Suprapubic skin (tissue), 4 donors: Measurements from ENCODE around the gene ATG9A. TPM values are rescaled to one million over a fixed set of nuclear protein-coding genes. Genes with fewer than 3 reads are reported as not detected.

ENCODE experiments used
- DNase-seq, 2 donors: peaks; one replicate each; pipeline ENCODE4 v3.0.0-alpha.2; 2019; ENCODE audit warnings: low spot score in 2 of 2
- H3K27ac ChIP-seq: fragments of 200-600 bp; sonication (generic); one replicate; pipeline ENCODE4 v1.5.1; 2019
- H3K27me3 ChIP-seq: fragments of 200-600 bp; sonication (generic); one replicate; pipeline ENCODE4 v1.5.1; 2019
- H3K36me3 ChIP-seq: fragments of 200-600 bp; sonication (generic); one replicate; pipeline ENCODE4 v1.5.1; 2019
- H3K4me1 ChIP-seq: fragments of 200-600 bp; sonication (generic); one replicate; pipeline ENCODE4 v1.5.1; 2019
- H3K4me3 ChIP-seq: fragments of 200-600 bp; sonication (generic); one replicate; pipeline ENCODE4 v1.5.1; 2019; ENCODE audit warnings: mild to moderate bottlenecking
- H3K9me3 ChIP-seq: fragments of 200-600 bp; sonication (generic); one replicate; pipeline ENCODE4 v1.5.1; 2019
- EP300 ChIP-seq: sonication (generic); formaldehyde crosslinking; IDR thresholded peaks from one replicate; pipeline ENCODE4 v1.6.1; 2017; ENCODE audit warnings: antibody characterized with exemption
- POLR2A ChIP-seq, 2 donors: fragments of 450-650 bp; IDR thresholded peaks; one replicate each; pipeline ENCODE4 v1.6.1; 2017; ENCODE audit warnings: antibody characterized with exemption in 2 of 2, mild to moderate bottlenecking in 2 of 2, moderate library complexity in 2 of 2
- POLR2AphosphoS5 ChIP-seq, 3 donors: sonication (generic); formaldehyde crosslinking; IDR thresholded peaks; one replicate each; pipeline ENCODE4 v1.6.1; 2017; ENCODE audit warnings: antibody characterized with exemption in 3 of 3
- WGBS: methylation state at CpG from one replicate; pipeline ENCODE4 v1.1.5; 2018; 5-methylcytosine and 5-hydroxymethylcytosine counted together
- total RNA-seq, 4 donors: library from RNA; depleted of rRNA; stranded (reverse); fragments of >200 nt; gene quantifications; one replicate each; pipeline ENCODE4 v1.1.0, GENCODE V29; 2016
- TF ChIP-seq, protein P1 (sequence below), 2 donors: fragments of 200-600 bp in 1 of 2; fragments of 450-650 bp in 1 of 2; sonication (generic) in 1 of 2; IDR thresholded peaks; one replicate each; pipeline ENCODE4 v1.5.1; 2016 to 2019; ENCODE audit warnings: antibody characterized with exemption in 2 of 2, mild to moderate bottlenecking in 1 of 2, moderate library complexity in 1 of 2

Gene ATG9A
- total RNA-seq, 4 donors from 2014 or later = 60.3 to 83.9 (median 64.6) TPM

GRCh38 chr2:219247678-219248642 is 18.5 kb upstream of the ATG9A start:
- peaks cover 90% of the 10 kb centered on the region for H3K4me1 ChIP-seq
- TF ChIP-seq EP300 = no peak
- TF ChIP-seq POLR2AphosphoS5 (IDR thresholded peaks at IDR 0.05) = no peak
- TF ChIP-seq, protein P1, sequence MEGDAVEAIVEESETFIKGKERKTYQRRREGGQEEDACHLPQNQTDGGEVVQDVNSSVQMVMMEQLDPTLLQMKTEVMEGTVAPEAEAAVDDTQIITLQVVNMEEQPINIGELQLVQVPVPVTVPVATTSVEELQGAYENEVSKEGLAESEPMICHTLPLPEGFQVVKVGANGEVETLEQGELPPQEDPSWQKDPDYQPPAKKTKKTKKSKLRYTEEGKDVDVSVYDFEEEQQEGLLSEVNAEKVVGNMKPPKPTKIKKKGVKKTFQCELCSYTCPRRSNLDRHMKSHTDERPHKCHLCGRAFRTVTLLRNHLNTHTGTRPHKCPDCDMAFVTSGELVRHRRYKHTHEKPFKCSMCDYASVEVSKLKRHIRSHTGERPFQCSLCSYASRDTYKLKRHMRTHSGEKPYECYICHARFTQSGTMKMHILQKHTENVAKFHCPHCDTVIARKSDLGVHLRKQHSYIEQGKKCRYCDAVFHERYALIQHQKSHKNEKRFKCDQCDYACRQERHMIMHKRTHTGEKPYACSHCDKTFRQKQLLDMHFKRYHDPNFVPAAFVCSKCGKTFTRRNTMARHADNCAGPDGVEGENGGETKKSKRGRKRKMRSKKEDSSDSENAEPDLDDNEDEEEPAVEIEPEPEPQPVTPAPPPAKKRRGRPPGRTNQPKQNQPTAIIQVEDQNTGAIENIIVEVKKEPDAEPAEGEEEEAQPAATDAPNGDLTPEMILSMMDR (IDR thresholded peaks at IDR 0.05) = no peak
- no peak for TF ChIP-seq POLR2A (IDR thresholded peaks at IDR 0.05)
- H3K27ac ChIP-seq = peak overlapping the region; percentile 86
- H3K4me3 ChIP-seq = peak overlapping the region; percentile 17
- H3K27me3 ChIP-seq = no peaks in the 10 kb centered on the region
- 89% methylated on average over 14 of the region's 17 CpGs for WGBS
- H3K36me3 ChIP-seq = peaks cover 20% of the 10 kb centered on the region
- no peaks in the 10 kb centered on the region for H3K9me3 ChIP-seq
- DNase-seq = no peak

DNA sequence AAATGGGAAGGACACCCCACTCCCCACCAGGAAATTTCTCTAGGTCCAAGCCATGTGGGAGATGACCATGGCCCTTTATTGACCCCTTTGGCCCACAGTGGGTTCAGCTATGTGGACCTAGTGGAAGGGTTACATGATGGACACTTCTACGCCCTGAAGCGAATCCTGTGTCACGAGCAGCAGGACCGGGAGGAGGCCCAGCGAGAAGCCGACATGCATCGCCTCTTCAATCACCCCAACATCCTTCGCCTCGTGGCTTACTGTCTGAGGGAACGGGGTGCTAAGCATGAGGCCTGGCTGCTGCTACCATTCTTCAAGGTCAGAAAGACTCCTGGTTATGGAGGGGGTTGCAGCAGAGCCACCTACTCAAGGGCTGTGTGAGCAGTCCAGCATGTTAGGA is 17.1 kb upstream of the ATG9A start:
- Histone ChIP-seq H3K4me3 (no peak overlapping the region), H3K4me1 (peaks cover 77% of the 10 kb centered on the region), H3K36me3 (peaks cover 20% of the 10 kb centered on the region), H3K9me3 (no peaks in the 10 kb centered on the region), H3K27me3 (no peaks in the 10 kb centered on the region), H3K27ac (peak overlapping the region; percentile 86)
- TF ChIP-seq, protein P1 (IDR thresholded peaks at IDR 0.05) = no peak
- no peak for TF ChIP-seq POLR2A (IDR thresholded peaks at IDR 0.05)
- no peak for TF ChIP-seq POLR2AphosphoS5 (IDR thresholded peaks at IDR 0.05)
- TF ChIP-seq EP300 = no peak
- WGBS = 90% methylated on average over 10 of the region's 10 CpGs
- DNase-seq = no peak

GRCh38 chr2:219245899-219246230 is 16.4 kb upstream of the ATG9A start:
- Histone ChIP-seq H3K9me3 (no peaks in the 10 kb centered on the region), H3K36me3 (peaks cover 18% of the 10 kb centered on the region), H3K4me1 (peaks cover 70% of the 10 kb centered on the region), H3K4me3 (peak overlapping the region; percentile 81), H3K27ac (peak overlapping the region; percentile 84), H3K27me3 (no peaks in the 10 kb centered on the region)
- WGBS = 15% methylated on average over 9 of the region's 10 CpGs
- TF ChIP-seq EP300 = no peak
- TF ChIP-seq POLR2AphosphoS5 (IDR thresholded peaks at IDR 0.05) = no peak
- no peak for TF ChIP-seq POLR2A (IDR thresholded peaks at IDR 0.05)
- DNase-seq = no peak

- Histone ChIP-seq H3K4me1 (peaks cover 65% of the 10 kb centered on the region), H3K27me3 (no peaks in the 10 kb centered on the region), H3K9me3 (no peaks in the 10 kb centered on the region), H3K36me3 (peaks cover 12% of the 10 kb centered on the region), H3K4me3 (peak within 1 kb of the TSS; percentile 81), H3K27ac (peak within 1 kb of the TSS; percentile 84)
- DNase-seq = peak; percentile 95 to 97
- WGBS = 0% methylated on average over 14 of the region's 46 CpGs
- TF ChIP-seq POLR2A (IDR thresholded peaks at IDR 0.05) (peak; percentile 13 to 55), POLR2AphosphoS5 (IDR thresholded peaks at IDR 0.05) (peak in 2 of 3 donors; percentile 88 to 91)
- TF ChIP-seq, protein P1 (IDR thresholded peaks at IDR 0.05) = no peak
Measured at GRCh38 chr2:219245148-219245898, 15.9 kb upstream of the ATG9A start, which contains the start of the genes GLB1L and STK16. TSS of gene GLB1L (minus strand) at chr2:219245444. CDS start at chr2:219243573, 1,871 bp downstream. TSS of gene STK16 (plus strand) at chr2:219245479. CDS start at chr2:219246000, 521 bp downstream.

DNA sequence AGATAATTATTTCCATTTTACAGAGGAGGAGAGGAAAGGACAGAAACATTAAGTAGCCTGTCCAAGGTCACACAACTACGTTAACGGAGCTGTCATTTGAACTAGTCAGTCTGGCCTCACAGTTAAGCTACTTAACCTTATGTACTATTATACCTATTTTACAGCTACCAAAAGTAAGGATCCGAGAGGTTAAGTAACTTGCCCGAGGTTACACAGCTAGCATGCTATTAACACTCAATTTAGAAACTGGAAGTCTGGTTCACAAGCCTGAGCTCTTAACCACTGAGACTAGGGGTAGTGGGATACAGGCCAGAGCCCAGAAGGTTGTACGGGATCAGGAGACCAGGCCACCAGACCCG is 15.3 kb upstream of the ATG9A start:
- Histone ChIP-seq H3K4me1 (peaks cover 59% of the 10 kb centered on the region), H3K4me3 (peak overlapping the region; percentile 81), H3K27me3 (no peaks in the 10 kb centered on the region), H3K9me3 (no peaks in the 10 kb centered on the region), H3K27ac (peak overlapping the region; percentile 84), H3K36me3 (peaks cover 10% of the 10 kb centered on the region)
- no peak for DNase-seq
- TF ChIP-seq POLR2AphosphoS5 (IDR thresholded peaks at IDR 0.05) = no peak
- TF ChIP-seq POLR2A (IDR thresholded peaks at IDR 0.05) = no peak
- TF ChIP-seq, protein P1 (IDR thresholded peaks at IDR 0.05) = no peak
- no peak for TF ChIP-seq EP300
- 52% methylated on average over 4 of the region's 6 CpGs for WGBS
